SKM-1 (cell line): ENCODE measurements around the gene BST1.
A peak's percentile ranks its signal among the peaks of the same experiment; 100 is the strongest.

Experiments
- DNase-seq: peaks from one replicate; lab custom pipeline; 2025; ENCODE audit not compliant: unreplicated experiment; lab: John Stamatoyannopoulos, UW

The BST1 gene

GRCh38 chr4:15777697-15778288 is 74.9 kb downstream of the BST1 start:
- no peak for DNase-seq

- DNase-seq: peak; percentile 64
Observed at GRCh38 chr4:15778289-15779241, 75.7 kb downstream of the BST1 start, which contains the start of gene CD38. Gene CD38 (plus strand): TSS chr4:15778328. CDS start chr4:15778415, 87 bp downstream.

GRCh38 chr4:15779306-15779705 is 76.4 kb downstream of the BST1 start:
- no peak for DNase-seq

- no peak for DNase-seq
Observed at GRCh38 chr4:15779809-15780208, 76.9 kb downstream of the BST1 start.

- no peak for DNase-seq
Observed at GRCh38 chr4:15781427-15782095, 78.7 kb downstream of the BST1 start.
